ENCODE measurements around the gene ZNF19.
"Not testable (repeated sequence)": the region's sequence is repeated elsewhere in the genome, so short reads cannot be mapped to it uniquely, and the experiment has no call there.

ZNF19 gene

DNA sequence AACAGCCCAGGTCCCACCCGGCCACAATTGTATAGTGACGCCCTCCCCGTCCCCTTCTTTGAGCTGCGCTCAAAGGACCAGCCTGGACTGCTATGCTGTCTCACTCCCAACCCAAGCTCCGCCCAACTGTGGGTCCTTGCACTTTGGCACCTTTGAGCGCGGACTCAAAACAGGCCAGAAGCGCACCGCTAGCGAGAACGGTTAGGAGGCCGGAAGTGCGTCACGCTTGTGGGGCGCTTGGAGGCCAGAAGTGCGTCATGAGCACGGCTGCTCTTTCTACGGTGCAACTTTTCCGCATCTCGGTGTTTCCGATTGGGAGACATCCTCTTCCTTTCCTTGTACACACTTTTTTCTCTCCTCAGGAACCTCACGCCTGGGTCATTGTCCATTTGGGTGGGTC, at the start of gene ZNF19:
Gene ZNF19 (minus strand): TSS at position 203 of the 400 bp plus-strand sequence. CDS start 7,210 bp downstream, outside the sequence.
- DNase-seq: no peak

DNA sequence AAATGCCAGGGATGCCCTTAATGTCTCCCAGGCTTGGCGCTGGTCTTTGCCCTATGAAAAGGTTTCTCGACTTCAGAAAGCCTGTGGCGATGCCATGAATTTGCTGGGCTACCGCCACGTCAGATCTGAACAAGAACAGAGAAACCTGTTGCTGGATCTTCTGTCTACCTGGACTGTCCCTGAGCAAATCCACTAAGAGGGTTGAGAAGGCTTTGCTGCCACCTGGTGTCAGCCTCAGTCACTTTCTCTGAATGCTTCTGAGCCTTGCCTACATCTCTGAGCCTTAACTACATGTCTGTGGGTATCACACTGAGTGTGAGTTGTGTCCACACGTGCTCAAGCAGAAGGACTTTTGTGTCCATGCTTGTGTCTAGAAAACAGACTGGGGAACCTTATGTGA, 48.5 kb upstream of the ZNF19 start:
- peak; percentile 2 for DNase-seq

DNA sequence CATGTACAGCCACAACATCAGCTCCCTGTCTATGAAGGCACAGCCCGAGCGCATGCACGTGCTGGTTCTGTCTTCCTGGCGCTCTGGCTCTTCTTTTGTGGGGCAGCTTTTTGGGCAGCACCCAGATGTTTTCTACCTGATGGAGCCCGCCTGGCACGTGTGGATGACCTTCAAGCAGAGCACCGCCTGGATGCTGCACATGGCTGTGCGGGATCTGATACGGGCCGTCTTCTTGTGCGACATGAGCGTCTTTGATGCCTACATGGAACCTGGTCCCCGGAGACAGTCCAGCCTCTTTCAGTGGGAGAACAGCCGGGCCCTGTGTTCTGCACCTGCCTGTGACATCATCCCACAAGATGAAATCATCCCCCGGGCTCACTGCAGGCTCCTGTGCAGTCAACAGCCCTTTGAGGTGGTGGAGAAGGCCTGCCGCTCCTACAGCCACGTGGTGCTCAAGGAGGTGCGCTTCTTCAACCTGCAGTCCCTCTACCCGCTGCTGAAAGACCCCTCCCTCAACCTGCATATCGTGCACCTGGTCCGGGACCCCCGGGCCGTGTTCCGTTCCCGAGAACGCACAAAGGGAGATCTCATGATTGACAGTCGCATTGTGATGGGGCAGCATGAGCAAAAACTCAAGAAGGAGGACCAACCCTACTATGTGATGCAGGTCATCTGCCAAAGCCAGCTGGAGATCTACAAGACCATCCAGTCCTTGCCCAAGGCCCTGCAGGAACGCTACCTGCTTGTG, 47.8 kb upstream of the ZNF19 start:
- no peak for DNase-seq

DNA sequence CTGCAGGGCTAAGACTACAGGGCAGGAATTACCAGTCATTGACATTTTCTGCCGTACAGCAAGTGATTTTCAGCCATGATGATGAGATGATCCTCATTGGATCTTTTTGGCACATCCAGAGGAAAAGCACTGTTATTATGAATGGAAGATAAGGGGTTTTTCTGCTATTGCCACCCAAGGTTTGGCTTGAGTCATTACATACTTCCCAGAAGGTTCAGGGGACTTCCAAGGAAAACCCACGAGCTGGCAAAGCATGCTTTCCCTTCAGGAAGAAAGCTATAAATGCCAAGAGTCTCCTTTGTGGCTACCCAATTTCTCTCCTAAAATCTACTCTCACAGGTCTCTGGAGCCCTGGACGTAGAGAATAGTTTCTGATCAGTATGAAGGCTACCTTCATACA, 43.2 kb upstream of the ZNF19 start:
- no peak for DNase-seq

DNA sequence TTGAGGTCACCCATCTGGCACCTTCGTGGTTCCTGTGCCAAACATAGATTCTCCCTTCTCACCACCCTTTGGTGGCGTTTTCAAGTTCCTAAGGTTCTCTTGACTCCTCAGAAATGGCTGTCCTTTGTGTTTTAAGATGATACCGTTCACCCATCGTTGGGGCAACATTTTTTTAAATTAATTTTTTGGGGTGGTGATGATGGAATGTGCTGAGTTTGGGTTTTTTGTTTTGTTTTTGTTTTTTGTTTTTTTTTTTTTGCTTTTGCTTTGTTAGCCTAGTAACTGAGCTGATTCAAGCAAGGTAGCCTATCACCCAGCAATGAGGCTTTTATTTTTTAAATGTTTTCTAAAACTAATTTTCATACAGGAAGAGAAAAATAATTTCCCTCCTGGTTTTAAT, 39.7 kb upstream of the ZNF19 start:
- DNase-seq: no peak

DNA sequence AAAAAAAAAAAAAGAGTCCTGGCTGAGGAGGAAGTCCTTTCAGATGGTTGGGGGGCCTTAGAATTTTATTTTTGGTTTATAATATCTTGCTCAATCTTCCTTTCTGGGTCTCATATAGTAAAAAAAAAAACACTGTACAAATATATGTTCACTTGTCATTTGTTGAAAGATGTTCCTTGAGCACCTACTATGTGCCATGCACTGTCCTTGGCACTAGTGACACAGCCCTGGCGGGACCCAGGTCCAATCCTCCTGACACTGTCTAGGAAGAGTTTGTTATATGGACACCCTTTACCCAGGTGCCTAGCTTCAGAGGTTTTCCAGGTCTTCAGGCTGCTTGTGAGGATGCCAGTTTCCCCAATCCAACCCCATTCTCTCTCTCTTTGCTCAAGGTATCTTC, 39.1 kb upstream of the ZNF19 start:
- no peak for DNase-seq

DNA sequence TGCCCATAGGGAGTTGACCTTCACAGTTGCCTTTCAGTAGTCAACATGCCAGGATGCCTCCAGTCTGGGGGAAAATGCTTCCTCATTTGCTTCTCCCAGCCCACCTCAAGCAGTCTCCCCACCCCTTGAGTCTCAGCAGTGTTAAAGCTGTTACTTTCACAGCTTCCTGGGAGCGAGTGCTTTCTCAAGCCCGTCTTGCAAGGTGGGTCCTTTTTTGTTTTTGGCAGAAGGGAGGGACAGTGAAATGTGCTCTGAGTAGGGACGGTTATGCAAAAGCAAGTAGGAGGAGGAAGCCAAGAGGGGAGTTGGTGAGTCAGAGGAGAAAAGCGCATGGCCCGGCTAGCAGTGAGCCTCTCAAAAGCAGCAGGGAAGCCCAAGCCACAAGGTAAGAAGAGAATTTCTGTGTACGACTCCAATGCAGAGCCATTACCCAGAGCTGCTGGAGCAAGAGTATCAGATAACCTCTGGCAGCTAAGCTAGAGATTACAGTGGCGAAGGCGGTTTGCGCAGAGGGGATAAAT, 37.0 kb upstream of the ZNF19 start, which contains the start of gene CHST4:
Gene CHST4 (plus strand): TSS at position 316 of the 521 bp plus-strand sequence. CDS start 10,252 bp downstream, outside the sequence.
- no peak for DNase-seq

DNA sequence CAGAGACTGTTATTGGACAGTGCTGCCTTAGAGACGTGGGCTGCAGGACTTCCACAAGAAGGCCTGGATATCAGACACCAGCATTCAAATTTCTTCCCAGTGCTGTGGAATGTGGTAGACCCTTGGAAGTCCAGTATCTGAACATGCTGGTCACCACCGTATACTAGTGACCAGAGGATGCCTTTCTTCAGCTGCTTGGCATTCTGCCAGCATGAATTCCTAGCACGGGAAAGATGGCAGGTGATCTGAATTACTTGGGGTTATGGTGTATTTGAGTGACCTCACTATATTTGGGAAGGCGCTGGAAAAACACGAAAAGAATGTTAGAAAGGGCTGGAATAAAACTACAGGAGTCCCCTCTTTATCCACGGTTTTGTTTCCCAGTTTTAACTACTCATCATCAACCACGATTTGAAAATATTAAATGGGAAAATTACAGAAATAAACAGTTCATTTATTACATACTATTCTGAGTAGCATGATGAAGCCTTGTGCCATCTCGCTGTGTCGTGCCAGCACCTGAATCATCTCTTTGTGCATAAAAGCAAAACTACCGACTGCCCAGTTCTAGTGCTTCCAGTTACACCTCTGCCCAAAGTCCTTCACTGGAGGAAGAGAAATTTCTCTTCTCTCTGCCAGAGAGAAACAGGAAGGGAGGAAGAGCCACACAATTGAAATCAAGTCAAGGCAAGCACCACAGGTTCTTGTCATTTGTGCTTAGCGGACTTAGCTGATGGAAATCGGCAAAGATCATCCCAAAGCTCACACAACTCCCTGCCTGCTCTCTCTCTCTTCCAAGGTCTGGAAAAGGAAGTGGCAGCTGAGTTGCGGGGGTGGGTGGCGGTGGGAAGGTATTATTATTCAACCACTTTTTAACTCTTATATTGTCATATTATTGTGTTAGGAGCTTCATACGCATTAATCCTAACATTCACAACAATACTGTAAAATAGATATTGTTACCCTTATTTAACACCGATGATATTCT, 35.7 kb upstream of the ZNF19 start:
- no peak for DNase-seq

DNA sequence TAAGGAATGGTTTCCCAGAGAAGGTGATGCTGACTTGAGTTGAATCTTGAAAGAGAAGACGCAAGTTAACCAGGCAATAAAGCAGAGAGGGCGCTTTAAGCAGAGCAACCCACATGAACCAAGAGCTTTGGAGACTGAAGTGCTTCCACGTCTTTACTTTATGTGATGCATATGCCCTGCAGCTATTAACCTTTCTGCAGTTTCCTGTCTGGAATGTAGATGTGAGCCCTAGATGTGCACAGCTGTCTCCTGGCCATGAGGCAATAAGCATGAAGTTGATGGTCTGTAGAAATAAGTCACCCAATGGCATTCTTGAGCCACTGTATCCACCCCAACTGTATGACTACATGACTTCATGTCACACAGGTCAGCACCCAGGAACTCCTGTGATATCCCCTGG, 31.4 kb upstream of the ZNF19 start:
- no peak for DNase-seq

DNA sequence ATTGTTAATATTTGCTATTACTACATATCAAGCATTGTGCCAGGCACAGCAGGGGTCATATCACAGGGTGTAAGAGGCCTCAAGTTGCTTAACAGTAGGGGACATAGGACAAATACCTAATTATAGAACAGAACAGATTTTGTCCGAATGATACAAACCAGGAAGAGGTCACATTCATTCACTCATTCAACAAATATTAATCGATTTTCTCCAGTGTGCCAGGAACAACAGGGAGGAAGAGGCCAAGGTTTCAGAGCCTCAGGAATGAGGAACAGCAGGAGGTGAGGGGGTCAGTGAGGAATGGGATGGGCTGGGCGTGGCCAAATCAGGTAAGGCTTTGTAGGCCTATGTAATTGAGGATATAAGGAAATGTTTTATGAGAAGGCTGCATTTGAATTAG, 25.9 kb upstream of the ZNF19 start:
- no peak for DNase-seq

DNA sequence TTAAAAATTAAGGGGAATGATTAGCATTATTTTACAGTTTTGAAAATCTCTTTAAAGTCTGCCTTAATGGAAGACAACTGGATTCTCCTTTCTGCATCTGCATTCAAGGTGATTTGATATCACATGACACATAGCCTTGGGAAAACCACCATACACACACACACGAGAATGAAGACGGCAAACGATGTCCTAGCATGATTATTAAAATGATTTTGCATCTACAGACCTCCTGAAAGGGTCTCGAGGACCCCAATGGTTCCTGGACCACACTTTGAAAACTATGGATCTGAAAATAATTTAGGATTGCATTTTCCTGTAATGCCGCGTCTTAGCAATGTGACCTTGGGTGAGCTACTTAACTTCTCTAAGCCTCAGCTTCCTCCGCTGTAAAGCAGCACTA, 25.4 kb upstream of the ZNF19 start:
- no peak for DNase-seq

DNA sequence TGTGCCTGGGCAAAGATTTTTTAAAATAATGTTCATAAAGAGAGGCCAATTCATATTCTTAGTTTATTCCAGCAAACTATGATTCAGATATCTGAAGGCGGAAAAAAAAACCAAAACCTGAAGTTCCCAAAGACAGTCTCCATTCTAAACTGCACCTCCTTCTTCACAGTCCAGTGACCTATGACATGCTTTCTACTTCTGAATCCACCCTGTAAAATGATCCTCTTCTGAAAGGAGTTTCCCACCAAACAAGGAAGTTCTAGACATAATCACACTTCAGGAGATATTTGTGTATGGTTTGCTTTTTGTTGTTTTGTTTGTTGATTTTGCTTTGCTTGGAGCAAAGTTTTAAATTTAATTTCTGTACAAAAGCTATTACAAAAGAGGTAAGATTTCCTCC, 24.2 kb upstream of the ZNF19 start:
- no peak for DNase-seq

DNA sequence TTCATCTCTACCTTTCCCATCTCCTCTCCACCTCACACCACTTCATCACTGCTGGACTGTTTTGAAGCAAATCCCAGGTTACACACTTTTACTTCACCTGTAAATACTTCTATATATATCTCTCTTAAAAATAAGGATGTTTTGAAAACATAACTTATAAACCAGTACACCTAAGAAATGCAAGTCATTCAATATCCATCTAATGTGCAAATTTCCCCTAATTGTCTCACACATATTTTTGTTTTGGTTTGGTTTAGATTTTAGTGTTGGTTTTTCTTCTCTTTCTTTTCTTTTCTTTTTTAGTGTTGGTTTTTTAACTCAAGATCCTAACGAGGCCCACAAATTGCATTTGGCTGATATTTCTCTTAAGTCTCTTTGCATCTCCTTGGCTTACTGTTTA, 17.9 kb upstream of the ZNF19 start:
- DNase-seq: no peak

DNA sequence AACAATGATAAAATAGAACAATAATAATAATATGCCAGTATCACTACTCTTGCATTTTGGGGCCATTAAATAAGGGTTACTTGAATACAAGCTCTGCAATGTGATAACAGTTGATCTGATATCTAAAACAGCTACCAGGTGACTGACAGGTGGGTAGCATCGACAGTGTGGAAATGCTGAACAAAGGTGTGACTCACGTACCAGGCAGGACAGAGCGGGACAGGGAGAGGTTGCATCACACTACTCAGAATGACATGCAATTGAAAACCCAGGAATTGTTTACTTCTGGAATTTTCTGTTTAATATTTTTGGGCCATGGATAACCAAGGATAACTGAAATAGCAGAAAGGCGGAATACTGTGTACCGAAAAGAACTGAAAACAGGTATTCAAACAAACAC, 15.8 kb upstream of the ZNF19 start:
- no peak for DNase-seq

DNA sequence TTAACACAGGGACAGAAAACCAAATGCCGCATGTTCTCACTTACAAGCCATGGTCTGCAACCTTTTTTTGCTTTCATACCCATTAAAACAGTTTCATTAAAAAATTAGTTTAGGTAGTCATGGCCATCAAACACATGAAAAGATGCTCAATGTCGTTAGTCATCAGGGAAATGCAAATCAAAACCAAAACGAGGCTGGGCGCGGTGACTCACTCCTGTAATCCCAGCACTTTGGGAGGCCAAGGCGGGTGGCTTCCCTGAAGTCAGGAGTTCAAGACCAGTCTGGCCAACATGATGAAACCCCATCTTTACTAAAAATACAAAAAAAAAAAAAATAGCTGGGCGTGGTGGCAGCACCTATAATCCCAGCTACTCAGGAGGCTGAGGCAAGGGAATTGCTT, 14.9 kb upstream of the ZNF19 start:
- DNase-seq: not testable (repeated sequence)

DNA sequence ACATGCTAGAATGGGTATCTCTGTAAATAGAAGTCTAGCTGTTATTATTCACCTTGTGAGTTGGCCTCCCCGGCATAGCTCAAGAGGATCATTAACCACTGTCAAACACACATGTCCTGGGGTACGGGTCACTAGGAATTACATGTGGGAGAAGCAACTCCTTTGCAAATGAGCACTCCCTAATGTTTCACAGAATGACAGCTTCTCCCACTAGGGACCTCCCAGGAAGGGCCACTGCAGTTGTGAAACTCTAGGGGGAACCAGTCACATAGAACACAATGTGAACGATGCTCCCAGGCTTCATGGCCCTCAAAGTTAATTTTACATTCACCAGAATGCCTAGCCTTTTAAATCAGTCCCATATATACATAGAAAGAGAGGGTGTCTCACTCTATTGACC, 12.4 kb upstream of the ZNF19 start:
- no peak for DNase-seq

DNA sequence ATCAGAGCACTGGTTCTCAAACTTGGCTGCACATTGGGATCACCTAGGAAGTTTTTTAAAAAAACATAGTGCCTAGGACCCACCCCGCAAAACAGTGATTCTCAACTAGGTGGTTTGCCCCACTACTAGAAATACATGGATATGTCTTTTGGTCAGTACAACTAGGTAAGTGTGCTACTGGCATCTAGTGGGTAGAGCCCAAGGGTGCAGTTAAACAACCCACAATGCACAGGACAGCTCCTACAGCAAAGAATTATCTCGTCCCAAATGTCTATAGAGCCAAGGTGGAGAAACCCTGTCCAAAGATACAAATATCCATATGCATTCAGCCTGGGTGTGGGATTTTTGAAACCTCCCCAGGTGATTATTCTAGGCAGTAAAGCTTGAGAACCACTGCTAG, 11.8 kb upstream of the ZNF19 start:
- DNase-seq: no peak

DNA sequence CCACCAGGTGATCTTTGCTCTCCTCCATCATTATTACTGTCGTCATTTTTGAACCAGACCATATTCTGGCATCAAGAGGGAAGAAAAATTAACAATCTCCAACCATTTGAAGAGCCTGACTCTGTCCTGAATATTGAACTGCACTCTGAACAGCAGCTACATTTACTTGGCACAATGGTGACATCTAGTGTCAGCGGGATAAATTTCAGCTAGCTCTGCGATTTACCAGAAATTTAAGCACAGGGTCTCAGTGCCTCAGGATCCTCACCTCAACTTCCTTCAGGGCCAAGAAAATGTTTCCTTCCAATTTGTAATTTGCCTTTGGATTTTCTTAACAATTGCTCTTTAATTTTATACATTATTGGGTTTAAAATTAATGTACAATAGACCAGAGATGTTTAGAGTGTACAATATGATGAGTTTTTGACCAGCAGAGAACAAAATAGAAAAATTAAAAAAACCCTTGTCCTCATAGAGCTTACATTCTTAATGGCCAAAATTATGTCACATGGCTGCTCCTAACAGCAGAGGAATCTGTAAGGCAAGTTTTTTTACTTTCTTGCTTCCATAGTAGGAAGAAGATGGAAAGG, 10.7 kb upstream of the ZNF19 start:
- DNase-seq: peak; percentile 3 to 30

DNA sequence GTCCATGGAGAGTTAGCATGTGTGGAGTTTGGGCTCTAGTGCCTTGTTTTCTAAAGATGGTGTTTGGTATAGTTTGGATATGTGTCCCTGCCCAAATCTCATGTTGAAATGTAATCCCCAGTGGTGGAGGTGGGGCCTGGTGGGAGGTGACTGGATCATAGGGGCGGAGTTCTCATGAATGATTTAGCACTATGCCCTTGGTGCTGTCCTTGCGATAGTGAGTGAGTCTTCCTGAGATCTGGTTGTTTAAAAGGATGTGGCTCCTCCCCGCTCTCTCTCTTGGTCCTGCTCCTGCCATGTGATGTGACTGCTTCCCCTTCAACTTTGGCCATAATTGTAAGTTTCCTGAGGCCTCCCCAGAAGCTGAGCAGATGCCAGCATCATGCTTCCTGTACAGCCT, 8.9 kb upstream of the ZNF19 start:
- no peak for DNase-seq

DNA sequence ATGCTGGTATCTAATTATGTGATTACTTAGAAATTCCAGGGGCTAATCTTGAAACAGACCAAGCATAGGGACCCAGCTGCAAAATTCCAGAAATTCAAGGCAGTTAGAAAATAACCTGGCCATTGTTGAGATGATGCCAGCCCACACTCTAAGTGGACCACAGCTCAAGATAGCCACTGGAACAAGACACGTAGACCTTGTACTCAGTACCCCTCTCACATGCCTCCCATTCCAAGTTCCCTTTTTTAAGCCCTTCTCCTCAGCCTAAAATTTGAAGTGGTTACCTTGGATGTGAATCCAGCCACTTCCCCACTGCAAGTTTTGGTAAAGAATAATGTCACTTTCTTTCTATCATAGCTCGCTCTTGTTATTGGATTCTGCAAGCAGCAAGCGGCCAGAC, 4.1 kb upstream of the ZNF19 start:
- no peak for DNase-seq

DNA sequence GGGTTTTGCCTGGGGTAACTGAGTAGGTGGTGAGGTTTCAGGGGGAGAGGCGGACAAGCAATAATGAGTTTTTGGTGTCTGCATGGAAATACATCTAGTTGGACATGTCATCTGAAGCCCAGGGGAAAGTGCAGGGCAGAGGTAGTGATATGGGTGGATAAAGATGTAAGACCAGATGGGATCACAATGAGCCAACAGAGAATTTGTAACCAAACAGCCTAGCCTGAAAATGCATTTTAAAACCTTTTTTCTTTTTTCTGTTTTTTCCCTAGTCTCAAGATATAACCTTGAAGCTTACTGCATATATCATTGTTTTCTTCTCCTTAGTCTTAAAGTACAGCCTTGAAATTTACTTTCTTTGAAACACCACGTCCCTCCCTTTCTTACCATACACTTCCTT, 3.7 kb upstream of the ZNF19 start:
- DNase-seq: no peak

DNA sequence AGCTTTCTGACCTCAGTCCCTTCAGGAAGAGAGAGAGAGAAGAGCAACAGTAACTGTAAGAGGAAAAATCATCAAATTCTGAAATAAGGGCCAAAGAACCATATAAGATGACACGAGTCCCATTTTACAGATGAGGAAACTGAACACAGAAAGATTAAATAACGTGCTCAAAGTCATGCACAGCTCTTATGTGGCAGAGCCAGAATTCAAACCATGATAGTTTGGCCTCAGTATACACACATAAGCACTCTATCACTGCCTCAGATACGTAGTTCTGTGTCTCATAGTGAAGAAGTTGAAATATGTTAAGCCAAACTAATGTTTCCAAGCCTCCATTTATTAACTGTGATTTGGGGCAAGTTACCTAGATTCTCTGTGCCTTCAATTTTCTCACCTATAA, 1.9 kb upstream of the ZNF19 start:
- DNase-seq: no peak

DNA sequence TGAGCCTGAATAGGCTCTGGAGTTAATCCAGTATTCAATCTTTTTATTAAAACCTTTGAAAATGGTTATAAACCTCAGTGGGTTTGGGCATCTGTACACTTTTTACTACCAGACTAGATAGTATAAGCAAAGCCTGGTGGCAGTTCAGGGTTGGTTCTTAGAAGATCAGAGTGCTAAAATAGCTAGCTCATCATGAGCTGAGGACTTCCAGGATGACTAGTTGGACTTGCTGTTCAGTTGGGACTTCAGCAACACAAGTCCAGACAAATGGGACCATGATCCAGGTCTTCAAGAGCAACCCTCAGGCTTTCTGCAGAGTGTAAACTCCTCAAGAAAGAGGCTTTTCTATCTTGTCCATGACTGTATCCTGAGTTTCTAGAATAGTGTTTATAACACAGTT, 1.2 kb upstream of the ZNF19 start:
- no peak for DNase-seq

All from NCI-H446 (cell line).